ENCODE measurements around the gene CFAP251. TPM values are rescaled to one million over a fixed set of nuclear protein-coding genes. Genes with fewer than 3 reads are reported as not detected.

Gene CFAP251
- total and polyA plus RNA-seq, 2 of the 13 experiments (the other 11 are each of a cell fraction or from before 2014, with no cell fraction given): 0.30 to 0.42 TPM

- no peak for DNase-seq (ENCODE audit: low spot score)
- H4K20me1 ChIP-seq (ENCODE audit: insufficient read depth, low read length): 0 out of 2 replicates have a peak, but pooled peaks cover 3% of the 10 kb centered on the region
- POLR2A ChIA-PET: no interaction called here
- H3K27ac ChIP-seq (ENCODE audit: extremely low read length, insufficient read depth, low read length): no peak overlapping the region
- peaks cover 27% of the 10 kb centered on the region for H3K4me1 ChIP-seq (ENCODE audit: insufficient read depth, low read length)
- intact Hi-C loops (cut with micrococcal nuclease; ENCODE audit: unreplicated experiment): loop anchor here (10.0 kb wide), 1 partner anchor 114 kb away; the partner anchor contains the start of gene CFAP251
- peaks cover 0 to 1% of the 10 kb centered on the region in 2 experiments; a peak in 2 of 5 replicates for H3K36me3 ChIP-seq (replicated peaks in 1 of 2; ENCODE audit: control insufficient read depth in 1 of 2, insufficient read depth in 2 of 2, low read length in 2 of 2)
- no peak overlapping the region for H2AFZ ChIP-seq (ENCODE audit: low read length)
- no peak overlapping the region; the same call in 1 of the 2 replicates for H3K4me2 ChIP-seq (ENCODE audit: low read depth, low read length)
- BruUV-seq (replicated peaks): no TSS peak
- no peak overlapping the region for H3K4me3 ChIP-seq (replicated peaks in 1 of 3; ENCODE audit: insufficient read depth in 1 of 3, low read depth in 2 of 3, low read length in 3 of 3)
- peaks cover 19% of the 10 kb centered on the region for H3K79me2 ChIP-seq (ENCODE audit: insufficient read depth, low read length)
- no peak for FAIRE-seq
- ATAC-seq: no peak
- in situ Hi-C loops (cut with HindIII; ENCODE audit: extremely low pct_ligation_motif_present, low pct_unique_long_range_greater_than_20kb): no loop called here
- no peaks in the 10 kb centered on the region for H3K27me3 ChIP-seq (ENCODE audit: control insufficient read depth in 1 of 2, insufficient read depth in 2 of 2, low read length in 2 of 2)
- H3K9me3 ChIP-seq (ENCODE audit: low read length): no peaks in the 10 kb centered on the region
- WGBS (ENCODE audit: low lambda C conversion rate): 89% methylated on average over 19 of the region's 23 CpGs
- CTCF ChIA-PET (ENCODE audit: low intra/inter-chr PET ratio, low total read pairs): no interaction called here
- H3K9ac ChIP-seq (ENCODE audit: insufficient read depth, low read depth, low read length): 0 out of 2 replicates have a peak overlapping the region, but pooled peaks have one; percentile 8
- TF ChIP-seq GABPA (IDR thresholded peaks at IDR 0.05; ENCODE audit: low read depth, low read length) (no peak), GABPA (CRISPR knock-in tag; IDR thresholded peaks at IDR 0.05; ENCODE audit: low read depth) (no peak), ZNF776 (CRISPR knock-in tag; IDR thresholded peaks at IDR 0.05) (no peak), PCBP1 (IDR thresholded peaks at IDR 0.05; ENCODE audit: borderline replicate concordance, low read depth, low read length) (no peak), KDM5A (IDR thresholded peaks at IDR 0.05; ENCODE audit: borderline replicate concordance, low read length) (no peak), NR2C2 (CRISPR knock-in tag; IDR thresholded peaks at IDR 0.05; ENCODE audit: borderline replicate concordance) (no peak), ZBTB42 (CRISPR knock-in tag; IDR thresholded peaks at IDR 0.05) (no peak), ZNF850 (CRISPR knock-in tag; conservative IDR thresholded peaks at IDR 0.05) (no peak), ZBTB37 (CRISPR knock-in tag; IDR thresholded peaks at IDR 0.05) (no peak), YEATS4 (CRISPR knock-in tag; IDR thresholded peaks at IDR 0.05; ENCODE audit: borderline replicate concordance) (no peak), ZNF784 (CRISPR knock-in tag; IDR thresholded peaks at IDR 0.05; ENCODE audit: borderline replicate concordance) (no peak), PHB2 (IDR thresholded peaks at IDR 0.05; ENCODE audit: partially characterized antibody) (no peak), HOXA7 (CRISPR knock-in tag; IDR thresholded peaks at IDR 0.05) (no peak), ZNF280D (CRISPR knock-in tag; IDR thresholded peaks at IDR 0.05) (no peak), KAT2B (IDR thresholded peaks at IDR 0.05; ENCODE audit: borderline replicate concordance, low read depth, low read length) (no peak)
Measured at GRCh38 chr12:122028905-122029560, 110.6 kb downstream of the CFAP251 start.
